GM10248 (cell line): ENCODE results near the gene SOX18.

Experiments
- CTCF ChIA-PET: fragments of 300-600 bp; sonication (Branson Sonifier 250); formaldehyde crosslinking; extraction: SDS; loops from one replicate; lab custom pipeline; 2021; ENCODE audit warnings: antibody characterized with exemption; lab: Yijun Ruan, JAX
- POLR2A ChIA-PET: fragments of 350-650 bp; sonication (Branson Sonifier 250); formaldehyde crosslinking; extraction: SDS; loops from one replicate; lab custom pipeline; 2020; ENCODE audit warnings: antibody characterized with exemption; lab: Yijun Ruan, JAX
- DNase-seq: peaks from one replicate; pipeline ENCODE4 v3.0.0; 2012; ENCODE audit errors: extremely low spot score
- CTCF ChIP-seq: IDR thresholded peaks from 2 replicates; pipeline ENCODE4 v1.5.1; 2012; ENCODE audit warnings: mild to moderate bottlenecking, low read depth; ENCODE audit errors: extremely low read depth, missing control alignments, control extremely low read depth

The SOX18 gene

GRCh38 chr20:64081624-64081964 is 32.2 kb upstream of the SOX18 start:
- TF ChIP-seq CTCF, result no peak
- CTCF ChIA-PET, result interaction anchor here (1.1 to 3.7 kb wide), 5 partner anchors 21 to 101 kb away, joined by 3 to 24 read pairs (median 5); partner anchors contain the start of gene PRPF6
- no peak for DNase-seq
- POLR2A ChIA-PET, result no interaction called here

- CTCF ChIA-PET, result interaction anchor here (1.1 to 3.7 kb wide), 6 partner anchors 22 to 100 kb away, joined by 3 to 24 read pairs (median 6); partner anchors contain the start of gene PRPF6
- no peak for TF ChIP-seq CTCF
- POLR2A ChIA-PET, result no interaction called here
- no peak for DNase-seq
These were observed 31.6 kb upstream of the SOX18 start for GRCh38 chr20:64080813-64081623.

- DNase-seq, result no peak
- ChIA-PET POLR2A (interaction anchor here (0.6 kb wide), 1 partner anchor 538 kb away, joined by 5 read pairs; no protein-coding TSS in a partner anchor), CTCF (interaction anchor here (1.1 to 3.7 kb wide), 8 partner anchors 10 to 100 kb away, joined by 3 to 24 read pairs (median 6); partner anchors contain the start of gene PRPF6)
- no peak for TF ChIP-seq CTCF
These were observed 30.8 kb upstream of the SOX18 start, which contains the start of gene OPRL1 for GRCh38 chr20:64080013-64080812. OPRL1 (plus strand) TSS chr20:64080082; CDS start chr20:64092721, 12,639 bp downstream.

GRCh38 chr20:64079273-64080012 is 30.0 kb upstream of the SOX18 start, which contains the start of gene RGS19:
RGS19 (minus strand) TSS chr20:64079518; CDS start chr20:64076886, 2,632 bp downstream.
- CTCF ChIA-PET, result interaction anchor here (1.6 to 3.7 kb wide), 5 partner anchors 10 to 41 kb away, joined by 3 to 24 read pairs (median 6); no protein-coding TSS in a partner anchor
- no peak for TF ChIP-seq CTCF
- peak; percentile 92 for DNase-seq
- POLR2A ChIA-PET, result interaction anchor here (0.6 kb wide), 2 partner anchors 109 to 537 kb away, joined by 5 to 6 read pairs; no protein-coding TSS in a partner anchor

- POLR2A ChIA-PET, result interaction anchor here (0.6 kb wide), 1 partner anchor 110 kb away, joined by 6 read pairs; no protein-coding TSS in a partner anchor
- CTCF ChIA-PET, result interaction anchor here (1.6 to 3.7 kb wide), 5 partner anchors 9 to 41 kb away, joined by 3 to 24 read pairs (median 6); no protein-coding TSS in a partner anchor
- no peak for TF ChIP-seq CTCF
- DNase-seq, result no peak
These were observed 29.5 kb upstream of the SOX18 start for GRCh38 chr20:64078934-64079272.
